CD8-positive, alpha-beta memory T cell (primary cell): Measurements from ENCODE around the gene EXOSC7. TPM values are rescaled to one million over a fixed set of nuclear protein-coding genes. Genes with fewer than 3 reads are reported as not detected.
"Not testable (repeated sequence)": the region's sequence is repeated elsewhere in the genome, so short reads cannot be mapped to it uniquely, and the experiment has no call there.

Experiments
- CTCF ChIA-PET: fragments of 350-600 bp; sonication (Branson Sonifier 250); formaldehyde crosslinking; loops from one replicate; lab custom pipeline; 2021; ENCODE audit warnings: antibody characterized with exemption; lab: Charles Lee
- POLR2A ChIA-PET: fragments of 350-600 bp; sonication (Branson Sonifier 250); formaldehyde crosslinking; loops from one replicate; lab custom pipeline; 2021; ENCODE audit warnings: antibody characterized with exemption; lab: Charles Lee
- DNase-seq, 5 donors: peaks; one replicate each; pipeline versions ENCODE4 v3.0.0 to v3.0.0-alpha.2; 2020 to 2022; ENCODE audit warnings: mixed read lengths in 1 of 5
- H3K27ac ChIP-seq: one replicate; pipeline ENCODE4 v1.7.0; 2013; ENCODE audit warnings: low read depth, mild to moderate bottlenecking, low read length, moderate library complexity
- H3K27me3 ChIP-seq: 2 replicates; pipeline ENCODE4 v1.7.0; 2013; ENCODE audit warnings: low read length, mild to moderate bottlenecking; ENCODE audit not compliant: insufficient read depth, poor library complexity, severe bottlenecking
- H3K36me3 ChIP-seq: 2 replicates; pipeline ENCODE4 v1.7.0; 2013; ENCODE audit warnings: mild to moderate bottlenecking, low read length, moderate library complexity; ENCODE audit not compliant: insufficient read depth
- H3K4me1 ChIP-seq: 2 replicates; pipeline ENCODE4 v1.7.0; 2013; ENCODE audit warnings: mild to moderate bottlenecking, low read length, moderate library complexity; ENCODE audit not compliant: insufficient read depth
- H3K4me3 ChIP-seq: 2 replicates; pipeline ENCODE4 v1.7.0; 2013; ENCODE audit warnings: mild to moderate bottlenecking, low read length
- H3K9me3 ChIP-seq: 2 replicates; pipeline ENCODE4 v1.7.0; 2013; ENCODE audit warnings: mild to moderate bottlenecking, low read length
- H3K27ac Mint-ChIP-seq, 8 donors: one replicate each; pipeline ENCODE4 v1.8.0; 2020 to 2021; ENCODE audit warnings: mixed read lengths in 8 of 8, mild to moderate bottlenecking in 6 of 8, inconsistent platforms in 3 of 8, moderate library complexity in 3 of 8
- H3K27me3 Mint-ChIP-seq, 2 donors: one replicate each; pipeline ENCODE4 v1.8.0; 2020 to 2021; ENCODE audit warnings: mixed read lengths in 2 of 2, mild to moderate bottlenecking in 1 of 2, moderate library complexity in 1 of 2
- H3K36me3 Mint-ChIP-seq, 3 donors: one replicate each; pipeline ENCODE4 v1.8.0; 2020 to 2021; ENCODE audit warnings: mixed read lengths in 3 of 3, inconsistent platforms in 1 of 3, mild to moderate bottlenecking in 1 of 3
- H3K4me1 Mint-ChIP-seq, 3 donors: one replicate each; pipeline ENCODE4 v1.8.0; 2020 to 2021; ENCODE audit warnings: mixed read lengths in 3 of 3, inconsistent platforms in 1 of 3, mild to moderate bottlenecking in 1 of 3
- H3K4me3 Mint-ChIP-seq, 7 donors: one replicate each; pipeline ENCODE4 v1.8.0; 2020 to 2021; ENCODE audit warnings: mixed read lengths in 7 of 7, mild to moderate bottlenecking in 6 of 7, moderate library complexity in 4 of 7, inconsistent platforms in 2 of 7
- H3K9me3 Mint-ChIP-seq, 5 donors: one replicate each; pipeline ENCODE4 v1.8.0; 2020 to 2022; ENCODE audit warnings: mixed read lengths in 5 of 5, mild to moderate bottlenecking in 3 of 5, moderate library complexity in 2 of 5, inconsistent platforms in 1 of 5
- polyA plus RNA-seq: library from polyadenylated mRNA; unstranded; fragments of 300-500 nt; fragmentation: Illumina TruSeq; gene quantifications from one replicate; pipeline ENCODE4 v1.2.3, GENCODE V29; 2021
- total RNA-seq, 2 experiments: library from RNA; stranded (reverse); gene quantifications; one replicate each; pipeline ENCODE4 v1.2.3, GENCODE V29; 2021

Gene EXOSC7
- total and polyA plus RNA-seq, 3 experiments from 2014 or later: 42.1 to 89.6 (median 86.4) TPM

DNA sequence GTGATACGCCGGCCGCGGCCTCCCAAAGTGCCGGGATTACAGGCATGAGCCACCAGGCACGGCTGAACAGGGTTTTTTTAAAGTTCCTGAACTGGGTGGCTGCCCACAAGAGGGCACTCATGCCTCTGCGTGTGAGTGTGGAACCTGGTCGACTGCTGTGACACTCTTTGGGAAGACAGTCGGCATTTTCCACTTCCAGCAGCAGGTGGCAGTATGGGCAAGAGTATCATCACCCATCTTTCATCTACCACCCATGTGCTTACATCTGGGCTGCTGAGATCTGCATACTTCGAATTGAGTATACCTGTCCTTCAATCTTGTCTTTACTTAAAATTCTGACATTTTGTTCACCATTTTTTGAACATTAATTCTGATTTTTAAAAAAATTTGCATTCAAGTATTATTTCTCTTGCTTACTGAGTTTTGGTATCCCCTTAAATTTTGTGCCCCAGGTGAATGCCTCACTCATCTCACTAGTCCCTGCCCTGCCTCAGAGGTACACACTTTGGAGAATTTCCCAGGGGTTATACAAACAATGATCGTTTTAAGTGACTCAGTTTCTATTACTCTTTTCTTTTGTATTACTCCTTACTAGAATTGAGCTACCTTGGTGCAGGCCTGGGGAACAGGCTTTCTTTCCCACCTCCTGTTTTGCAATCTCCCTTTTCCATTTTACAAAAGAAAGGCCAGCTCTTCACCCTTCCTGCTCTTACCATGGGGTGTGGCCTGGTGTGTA lies 61.8 kb downstream of the EXOSC7 start:
- Histone ChIP-seq H3K9me3 (no peaks in the 10 kb centered on the region), H3K27me3 (peaks cover 8% of the 10 kb centered on the region), H3K4me1 (peaks cover 33% of the 10 kb centered on the region), H3K36me3 (no peaks in the 10 kb centered on the region), H3K27ac (no peak overlapping the region), H3K4me3 (no peak overlapping the region)
- Mint-ChIP-seq H3K9me3 (no peaks in the 10 kb centered on the region), H3K4me3 (peak overlapping the region in 4 of 7 donors; percentile 20 to 75 (median 36)), H3K4me1 (peaks cover 18 to 34% (median 22%) of the 10 kb centered on the region in 3 donors), H3K36me3 (no peaks in the 10 kb centered on the region), H3K27me3 (peaks cover 33 to 43% of the 10 kb centered on the region in 2 donors), H3K27ac (peak overlapping the region in 1 of 8 donors; percentile 83)
- CTCF ChIA-PET: interaction anchor here (0.6 to 11.6 kb wide), 8 partner anchors 10 to 461 kb away, joined by 3 to 181 read pairs (median 4); partner anchors contain the start of genes EXOSC7 and ZDHHC3
- POLR2A ChIA-PET: no interaction called here
- DNase-seq: peak; percentile 76 to 91 (median 82)

DNA sequence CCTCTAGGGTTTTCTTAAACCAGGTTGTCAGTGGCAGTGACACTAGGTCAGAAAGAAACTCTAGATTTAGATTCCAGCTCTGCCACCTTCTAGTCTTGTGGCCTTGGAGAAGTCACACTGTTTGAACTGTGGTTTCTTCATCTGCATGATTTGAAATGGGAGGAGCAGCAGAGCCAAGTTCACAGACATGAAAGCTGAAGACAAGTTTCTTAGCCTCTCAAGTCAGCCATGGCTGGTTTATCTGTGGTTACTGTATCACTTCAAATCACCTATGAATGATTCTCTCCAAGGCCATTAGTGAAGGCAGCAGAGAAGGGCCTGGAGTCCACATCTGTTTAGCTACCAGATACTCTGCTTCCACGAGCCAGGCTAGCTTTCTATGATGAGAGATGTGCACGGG lies 65.6 kb downstream of the EXOSC7 start:
- no peaks in the 10 kb centered on the region for H3K9me3 ChIP-seq
- no peak for DNase-seq
- no peak overlapping the region for H3K4me3 Mint-ChIP-seq
- no peak overlapping the region for H3K4me3 ChIP-seq
- H3K36me3 ChIP-seq: no peaks in the 10 kb centered on the region
- peaks cover 6% of the 10 kb centered on the region for H3K27me3 ChIP-seq
- no peaks in the 10 kb centered on the region for H3K9me3 Mint-ChIP-seq
- ChIA-PET POLR2A (no interaction called here), CTCF (interaction anchor here (0.6 to 11.6 kb wide), 8 partner anchors 8 to 615 kb away, joined by 3 to 181 read pairs (median 3); no protein-coding TSS in a partner anchor)
- H3K27ac ChIP-seq: no peak overlapping the region
- H3K36me3 Mint-ChIP-seq: no peaks in the 10 kb centered on the region
- H3K27me3 Mint-ChIP-seq: peaks cover 16 to 20% of the 10 kb centered on the region in 2 donors
- H3K4me1 Mint-ChIP-seq: peaks cover 0 to 11% (median 0%) of the 10 kb centered on the region in 3 donors
- no peak overlapping the region for H3K27ac Mint-ChIP-seq
- H3K4me1 ChIP-seq: peaks cover 22% of the 10 kb centered on the region

DNA sequence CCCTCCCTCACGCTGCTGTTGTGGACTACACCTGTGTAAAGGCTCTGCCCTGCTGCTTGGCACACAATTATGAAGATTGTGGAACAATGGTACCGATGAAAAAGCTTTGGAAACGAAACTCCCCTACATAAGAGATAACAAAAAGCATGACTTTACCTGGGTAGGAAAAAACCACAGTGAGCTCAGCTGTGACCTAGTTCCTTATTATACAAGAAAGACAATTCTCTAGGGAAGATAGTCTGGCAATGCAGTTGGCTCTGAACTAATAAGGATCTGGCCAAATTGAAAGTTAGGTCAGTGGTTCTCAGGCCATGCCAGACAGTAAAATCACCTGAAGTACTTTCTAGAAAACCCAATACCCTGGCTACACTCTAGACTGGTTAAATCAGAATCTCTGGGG lies 66.1 kb downstream of the EXOSC7 start:
- ChIA-PET POLR2A (no interaction called here), CTCF (interaction anchor here (0.9 to 11.6 kb wide), 9 partner anchors 8 to 618 kb away, joined by 3 to 181 read pairs (median 5); no protein-coding TSS in a partner anchor)
- Mint-ChIP-seq H3K36me3 (no peaks in the 10 kb centered on the region), H3K9me3 (no peaks in the 10 kb centered on the region), H3K27me3 (peaks cover 15 to 21% of the 10 kb centered on the region in 2 donors), H3K4me3 (no peak overlapping the region), H3K27ac (no peak overlapping the region), H3K4me1 (peaks cover 0 to 6% (median 0%) of the 10 kb centered on the region in 3 donors)
- no peak overlapping the region for H3K27ac ChIP-seq
- H3K9me3 ChIP-seq: no peaks in the 10 kb centered on the region
- no peak overlapping the region for H3K4me3 ChIP-seq
- DNase-seq: no peak
- peaks cover 20% of the 10 kb centered on the region for H3K4me1 ChIP-seq
- no peaks in the 10 kb centered on the region for H3K36me3 ChIP-seq
- peaks cover 1% of the 10 kb centered on the region for H3K27me3 ChIP-seq

DNA sequence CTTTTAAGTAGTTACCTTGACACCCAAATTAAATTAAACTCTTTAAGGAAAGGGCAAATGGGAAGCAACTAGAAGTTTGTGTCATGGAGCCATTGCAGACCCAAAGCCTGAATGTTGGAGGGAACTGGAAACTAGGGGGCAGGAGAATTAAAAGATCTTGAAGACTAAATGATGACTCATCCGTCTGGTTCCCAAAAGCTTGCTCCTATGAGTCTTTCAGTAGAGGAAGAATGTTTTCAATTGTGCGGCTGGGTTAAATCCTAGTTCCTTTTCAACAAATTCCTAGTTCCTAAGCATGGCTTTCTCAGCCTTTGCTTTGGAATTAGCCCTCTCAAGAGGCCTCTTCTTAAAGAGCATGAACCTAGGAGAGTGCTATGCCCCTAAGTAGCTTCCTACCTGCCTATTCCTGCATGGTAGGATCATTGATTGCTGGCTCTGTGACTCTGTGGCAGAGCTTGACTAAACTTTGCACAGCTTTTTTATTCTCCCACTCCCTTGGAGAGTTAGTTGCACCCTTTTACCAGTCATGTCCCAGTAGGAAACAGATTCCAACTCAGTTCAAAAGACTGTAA lies 67.8 kb downstream of the EXOSC7 start:
- Histone ChIP-seq H3K4me1 (peaks cover 19% of the 10 kb centered on the region), H3K27ac (peak overlapping the region; percentile 41), H3K4me3 (no peak overlapping the region), H3K27me3 (no peaks in the 10 kb centered on the region), H3K9me3 (no peaks in the 10 kb centered on the region), H3K36me3 (no peaks in the 10 kb centered on the region)
- Mint-ChIP-seq H3K27me3 (peaks cover 19 to 32% of the 10 kb centered on the region in 2 donors), H3K9me3 (no peaks in the 10 kb centered on the region), H3K27ac (peak overlapping the region in 1 of 8 donors; percentile 63), H3K36me3 (no peaks in the 10 kb centered on the region), H3K4me1 (no peaks in the 10 kb centered on the region), H3K4me3 (no peak overlapping the region)
- CTCF ChIA-PET: interaction anchor here (1.6 to 11.6 kb wide), 3 partner anchors 10 to 164 kb away, joined by 5 to 181 read pairs (median 6); no protein-coding TSS in a partner anchor
- POLR2A ChIA-PET: no interaction called here
- DNase-seq: no peak

DNA sequence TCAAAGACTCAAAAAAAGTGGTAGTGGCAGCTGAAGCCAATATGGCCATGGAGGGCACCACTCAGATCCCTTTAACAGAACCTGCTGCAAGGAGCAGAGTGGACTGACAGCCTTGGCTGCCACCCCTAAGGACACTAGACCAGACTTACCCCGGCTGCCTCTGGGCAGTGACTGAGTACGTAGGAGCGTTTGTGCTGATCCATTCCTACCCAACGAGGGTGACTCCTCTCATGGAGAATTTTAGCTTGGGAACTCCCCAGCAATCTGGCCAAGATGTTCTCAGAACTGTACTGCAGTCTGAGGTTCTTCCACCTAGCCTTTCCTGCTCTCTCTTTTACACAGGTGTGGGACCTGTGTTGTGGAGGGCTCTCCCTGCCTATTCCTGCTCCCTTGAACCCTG lies 72.2 kb downstream of the EXOSC7 start:
- no peaks in the 10 kb centered on the region for H3K9me3 Mint-ChIP-seq
- no peak overlapping the region for H3K4me3 Mint-ChIP-seq
- no peak overlapping the region for H3K27ac Mint-ChIP-seq
- Histone ChIP-seq H3K36me3 (no peaks in the 10 kb centered on the region), H3K4me3 (no peak overlapping the region), H3K4me1 (no peaks in the 10 kb centered on the region), H3K27me3 (no peaks in the 10 kb centered on the region), H3K9me3 (no peaks in the 10 kb centered on the region), H3K27ac (no peak overlapping the region)
- H3K4me1 Mint-ChIP-seq: no peaks in the 10 kb centered on the region
- no peaks in the 10 kb centered on the region for H3K36me3 Mint-ChIP-seq
- CTCF ChIA-PET: interaction anchor here (0.9 kb wide), 1 partner anchor 162 kb away, joined by 5 read pairs; no protein-coding TSS in a partner anchor
- peaks cover 24 to 59% of the 10 kb centered on the region in 2 donors for H3K27me3 Mint-ChIP-seq
- POLR2A ChIA-PET: no interaction called here
- no peak for DNase-seq

DNA sequence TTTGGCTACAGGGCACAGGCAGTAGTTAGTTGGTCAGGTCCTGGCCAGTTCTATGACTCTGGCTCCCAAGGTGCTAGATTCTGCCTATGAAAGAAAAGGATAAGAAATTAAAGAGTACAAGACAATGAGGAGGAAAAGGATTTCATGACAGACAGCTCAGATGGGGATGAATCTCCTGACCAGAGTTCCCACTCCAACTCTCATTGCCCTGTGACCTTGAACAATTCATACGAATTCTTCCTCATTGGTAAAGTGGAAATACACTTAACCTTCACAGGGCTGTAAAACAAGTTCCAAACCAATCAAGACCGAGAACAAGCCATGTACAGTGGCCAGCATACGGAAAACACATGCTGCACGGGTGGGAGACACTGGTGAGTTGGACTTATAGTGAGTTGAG lies 73.8 kb downstream of the EXOSC7 start:
- no peak for DNase-seq
- H3K27me3 Mint-ChIP-seq: peaks cover 25 to 53% of the 10 kb centered on the region in 2 donors
- H3K4me1 ChIP-seq: no peaks in the 10 kb centered on the region
- no peaks in the 10 kb centered on the region for H3K36me3 Mint-ChIP-seq
- no peak overlapping the region for H3K27ac ChIP-seq
- H3K27me3 ChIP-seq: no peaks in the 10 kb centered on the region
- H3K4me1 Mint-ChIP-seq: no peaks in the 10 kb centered on the region
- H3K27ac Mint-ChIP-seq: no peak overlapping the region
- POLR2A ChIA-PET: no interaction called here
- no peaks in the 10 kb centered on the region for H3K9me3 ChIP-seq
- H3K4me3 Mint-ChIP-seq: no peak overlapping the region
- H3K4me3 ChIP-seq: no peak overlapping the region
- CTCF ChIA-PET: interaction anchor here (0.6 to 2.4 kb wide), 3 partner anchors 9 to 48 kb away, joined by 3 to 9 read pairs (median 4); no protein-coding TSS in a partner anchor
- no peaks in the 10 kb centered on the region for H3K36me3 ChIP-seq
- H3K9me3 Mint-ChIP-seq: no peaks in the 10 kb centered on the region

DNA sequence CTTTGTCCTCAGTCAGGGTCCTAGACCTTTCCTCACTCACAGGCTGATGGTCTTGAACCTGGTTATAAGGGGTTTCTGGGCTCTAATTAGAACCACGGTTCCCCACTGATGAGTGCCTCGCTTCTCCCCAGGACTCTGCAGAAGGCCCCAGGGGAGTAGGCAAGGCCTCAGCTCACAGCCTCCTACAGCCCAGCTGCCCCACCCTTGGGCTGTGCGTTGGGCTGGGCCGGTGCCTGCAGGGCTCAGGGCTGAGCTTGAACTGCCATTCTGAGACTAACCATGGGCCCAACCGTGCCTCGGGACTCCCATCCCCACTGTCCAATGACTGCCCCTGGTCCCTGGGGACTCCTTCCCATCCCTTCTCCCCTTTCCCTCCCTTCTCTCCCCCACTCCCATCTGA lies 75.6 kb downstream of the EXOSC7 start:
- Mint-ChIP-seq H3K9me3 (no peaks in the 10 kb centered on the region), H3K27ac (no peak overlapping the region), H3K36me3 (no peaks in the 10 kb centered on the region), H3K27me3 (peaks cover 20 to 45% of the 10 kb centered on the region in 2 donors), H3K4me1 (no peaks in the 10 kb centered on the region), H3K4me3 (no peak overlapping the region)
- no peaks in the 10 kb centered on the region for H3K36me3 ChIP-seq
- H3K9me3 ChIP-seq: no peaks in the 10 kb centered on the region
- no peak for DNase-seq
- ChIA-PET CTCF (no interaction called here), POLR2A (no interaction called here)
- H3K27ac ChIP-seq: no peak overlapping the region
- no peaks in the 10 kb centered on the region for H3K4me1 ChIP-seq
- H3K4me3 ChIP-seq: no peak overlapping the region
- no peaks in the 10 kb centered on the region for H3K27me3 ChIP-seq

DNA sequence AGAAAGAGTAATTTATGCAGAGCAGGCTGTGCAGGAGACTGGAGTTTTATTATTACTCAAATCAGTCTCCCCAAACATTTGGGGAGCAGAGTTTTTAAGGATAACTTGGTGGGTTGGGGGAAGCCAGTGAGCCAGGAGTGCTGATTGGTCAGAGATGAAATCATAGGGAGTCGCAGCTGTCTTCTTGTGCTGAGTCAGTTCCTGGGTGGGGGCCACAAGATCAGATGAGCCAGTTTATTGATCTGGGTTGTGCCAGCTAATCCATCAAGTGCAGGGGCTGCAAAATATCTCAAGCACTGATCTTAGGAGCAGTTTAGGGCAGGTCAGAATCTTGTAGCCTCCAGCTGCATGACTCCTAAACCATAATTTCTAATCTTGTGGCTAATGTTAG lies 77.8 kb downstream of the EXOSC7 start:
- H3K27me3 ChIP-seq, POLR2A ChIA-PET: not testable (repeated sequence)
- CTCF ChIA-PET: interaction anchor here (1.3 kb wide), 1 partner anchor 23 kb away, joined by 3 read pairs; no protein-coding TSS in a partner anchor

More for the DNA sequence above, 77.8 kb downstream of the EXOSC7 start:
- H3K4me3 Mint-ChIP-seq, H3K27ac Mint-ChIP-seq, H3K36me3 Mint-ChIP-seq, DNase-seq, H3K9me3 Mint-ChIP-seq, H3K9me3 ChIP-seq, H3K4me3 ChIP-seq, H3K4me1 ChIP-seq, H3K27ac ChIP-seq, H3K36me3 ChIP-seq, H3K4me1 Mint-ChIP-seq: not testable (repeated sequence)
- H3K27me3 Mint-ChIP-seq: peaks cover 10 to 33% of the 10 kb centered on the region in 2 donors
